Activated naive CD4-positive, alpha-beta T cell treated with anti-CD3 and anti-CD28 coated beads, Interleukin-2, amount 50 U/mL, for 16 hours (primary cell): ENCODE results near the gene ELOVL5.
"Not testable (repeated sequence)": the region's sequence is repeated elsewhere in the genome, so short reads cannot be mapped to it uniquely, and the experiment has no call there.

Source experiments
- DNase-seq: peaks from one replicate; pipeline ENCODE4 v3.0.0-alpha.2; 2020

The ELOVL5 gene

GRCh38 chr6:53348371-53349208, at the start of gene ELOVL5:
Gene ELOVL5, minus strand, starts transcription at chr6:53348950. Its CDS starts 53,251 bp downstream, at chr6:53295699.
- DNase-seq, result peak; percentile 96

GRCh38 chr6:53397283-53397682, 48.5 kb upstream of the ELOVL5 start:
- no peak for DNase-seq

- DNase-seq, result no peak
Observed at GRCh38 chr6:53395986-53396385, 47.2 kb upstream of the ELOVL5 start.

- no peak for DNase-seq
Observed at GRCh38 chr6:53394704-53395103, 46.0 kb upstream of the ELOVL5 start.

- no peak for DNase-seq
Observed at GRCh38 chr6:53391170-53391569, 42.4 kb upstream of the ELOVL5 start.

GRCh38 chr6:53390010-53390409, 41.3 kb upstream of the ELOVL5 start:
- DNase-seq, result no peak

GRCh38 chr6:53388615-53389014, 39.9 kb upstream of the ELOVL5 start:
- not testable (repeated sequence) for DNase-seq

- DNase-seq, result no peak
Observed at GRCh38 chr6:53382421-53382820, 33.7 kb upstream of the ELOVL5 start.

GRCh38 chr6:53378208-53378607, 29.5 kb upstream of the ELOVL5 start:
- no peak for DNase-seq

GRCh38 chr6:53377793-53378192, 29.0 kb upstream of the ELOVL5 start:
- no peak for DNase-seq

- DNase-seq, result no peak
Observed at GRCh38 chr6:53377289-53377688, 28.5 kb upstream of the ELOVL5 start.

- no peak for DNase-seq
Observed at GRCh38 chr6:53376661-53377226, 28.0 kb upstream of the ELOVL5 start.

GRCh38 chr6:53375847-53376246, 27.1 kb upstream of the ELOVL5 start:
- DNase-seq, result no peak

GRCh38 chr6:53373638-53374037, 24.9 kb upstream of the ELOVL5 start:
- DNase-seq, result no peak

GRCh38 chr6:53369876-53370515, 21.2 kb upstream of the ELOVL5 start:
- DNase-seq, result no peak

- DNase-seq, result no peak
Observed at GRCh38 chr6:53369051-53369450, 20.3 kb upstream of the ELOVL5 start.

- no peak for DNase-seq
Observed at GRCh38 chr6:53366128-53366641, 17.4 kb upstream of the ELOVL5 start.

GRCh38 chr6:53363341-53364079, 14.8 kb upstream of the ELOVL5 start:
- DNase-seq, result no peak

- DNase-seq, result peak; percentile 33
Observed at GRCh38 chr6:53361549-53362031, 12.8 kb upstream of the ELOVL5 start.

GRCh38 chr6:53360093-53360912, 11.6 kb upstream of the ELOVL5 start:
- no peak for DNase-seq

GRCh38 chr6:53359843-53360092, 11.0 kb upstream of the ELOVL5 start:
- no peak for DNase-seq
